GM21619 (cell line): Measurements from ENCODE around the gene TAF1A.

ENCODE experiments used
- ATAC-seq: cut with Tn5 transposase; IDR thresholded peaks from one replicate; pipeline ENCODE4 v1.9.1; 2021; ENCODE audit not compliant: unreplicated experiment

The TAF1A gene

GRCh38 chr1:222600281-222600680, 10.5 kb upstream of the TAF1A start:
- no peak for ATAC-seq

- no peak for ATAC-seq
These were observed 7.0 kb upstream of the TAF1A start for GRCh38 chr1:222596696-222597095.

- ATAC-seq = no peak
These were observed 5.1 kb upstream of the TAF1A start for GRCh38 chr1:222594789-222595188.

DNA sequence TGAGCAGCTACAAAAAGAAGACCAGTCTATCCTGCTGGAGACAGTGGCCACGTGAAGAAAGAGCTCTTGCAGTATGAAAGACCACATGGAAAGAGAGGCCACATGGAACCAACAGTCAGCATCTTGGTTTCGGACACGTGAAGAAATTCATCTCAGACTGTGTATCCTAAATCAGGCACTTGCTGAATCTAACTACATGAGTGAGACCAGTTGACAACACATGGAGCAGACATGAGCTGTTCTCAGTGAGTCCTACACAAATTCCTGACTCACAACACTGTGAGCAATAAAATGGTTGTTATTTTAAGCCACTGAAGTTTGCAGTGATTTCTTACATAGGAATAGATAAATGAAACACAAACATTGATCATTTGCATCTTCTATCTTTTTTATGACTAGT, 2.4 kb upstream of the TAF1A start:
- no peak for ATAC-seq

- no peak for ATAC-seq
These were observed 1.6 kb downstream of the TAF1A start for GRCh38 chr1:222588135-222588534.

GRCh38 chr1:222586842-222587241, 2.9 kb downstream of the TAF1A start:
- no peak for ATAC-seq

DNA sequence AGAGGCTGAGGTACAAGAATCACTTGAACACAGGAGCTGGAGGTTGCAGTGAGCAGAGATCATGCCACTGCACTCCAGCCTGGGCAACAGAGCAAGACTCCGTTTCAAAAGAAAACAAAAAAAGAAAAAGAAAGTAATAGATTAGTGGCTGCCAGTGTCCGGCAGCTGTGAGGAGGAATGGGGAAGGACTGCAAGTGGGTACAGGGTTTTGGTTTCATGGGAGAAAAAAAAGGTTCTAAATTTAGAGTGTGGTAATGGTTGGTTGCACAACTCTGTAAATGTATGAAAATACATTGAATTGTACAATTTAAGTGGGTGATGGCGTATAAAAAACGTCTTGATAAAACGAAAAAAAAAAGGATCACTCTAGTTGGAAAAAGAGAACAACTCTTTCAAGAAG, 6.7 kb downstream of the TAF1A start:
- ATAC-seq = peak; percentile 87

DNA sequence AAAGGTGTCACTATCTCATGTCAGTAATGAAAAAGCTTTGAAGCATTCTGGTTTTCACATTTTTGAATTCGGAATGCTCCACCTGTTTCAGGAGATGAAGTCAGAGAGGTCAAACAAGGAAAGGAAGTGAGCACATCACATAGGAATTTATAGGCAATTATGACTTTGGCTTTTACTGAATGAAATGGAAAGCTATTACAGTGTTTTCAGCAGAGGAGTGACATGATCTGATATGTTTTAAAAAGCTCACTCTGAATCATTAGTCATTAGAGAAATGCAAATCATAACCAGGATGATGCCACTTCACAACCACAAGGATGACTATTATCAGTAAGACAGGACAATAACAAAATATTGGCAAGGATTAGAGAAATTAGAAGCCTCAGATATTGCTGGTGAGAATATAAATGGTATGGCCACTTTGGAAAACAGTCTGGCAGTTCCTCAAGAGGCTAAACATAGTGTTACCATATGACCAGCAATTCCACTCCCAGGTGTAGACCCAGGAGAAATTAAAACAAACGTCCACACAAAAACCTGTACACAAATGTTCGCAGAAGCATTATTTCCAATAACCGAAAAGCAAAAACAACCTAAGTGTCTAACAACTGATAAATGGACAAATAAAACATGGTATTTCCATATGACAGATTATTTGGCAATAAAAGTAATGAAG, 7.5 kb downstream of the TAF1A start:
- peak; percentile 60 for ATAC-seq

DNA sequence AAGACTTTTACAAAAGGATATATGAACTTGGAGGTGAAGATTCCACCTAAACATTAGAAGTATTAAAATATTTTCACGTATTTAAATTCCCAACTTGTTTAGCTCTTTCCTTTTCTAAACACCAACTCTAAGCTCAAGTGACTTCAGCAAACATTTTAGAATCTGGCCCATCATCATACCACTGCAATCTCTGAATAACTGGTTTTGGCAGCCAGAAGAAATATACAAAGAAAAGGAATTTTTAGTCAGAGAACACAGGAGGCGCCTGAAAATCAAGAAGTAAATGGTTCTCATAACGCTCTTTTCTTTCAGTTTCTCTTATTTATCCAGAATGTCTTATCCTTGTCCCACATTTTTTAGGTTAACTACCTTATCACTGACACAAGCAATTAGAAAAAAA, 10.4 kb downstream of the TAF1A start:
- no peak for ATAC-seq

DNA sequence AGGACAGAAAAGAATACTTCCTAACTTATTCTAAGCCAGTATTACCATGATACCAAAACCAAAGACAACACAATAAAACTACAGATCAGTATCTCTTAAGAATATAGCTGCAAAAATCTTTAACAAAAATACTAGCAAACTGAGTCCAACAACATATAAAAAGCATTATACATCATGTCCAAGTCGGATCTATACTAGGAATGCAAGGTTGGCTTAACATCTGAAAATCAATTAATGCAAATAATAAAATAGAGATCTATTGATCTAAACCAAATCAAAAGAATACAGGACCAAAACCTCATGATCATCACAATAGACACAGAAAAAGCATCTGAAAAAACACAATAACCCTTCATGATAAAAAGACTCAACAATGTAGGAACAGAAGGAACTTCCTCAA, 18.9 kb downstream of the TAF1A start:
- ATAC-seq = no peak

- no peak for ATAC-seq
These were observed 28.1 kb downstream of the TAF1A start for GRCh38 chr1:222561656-222562055.

DNA sequence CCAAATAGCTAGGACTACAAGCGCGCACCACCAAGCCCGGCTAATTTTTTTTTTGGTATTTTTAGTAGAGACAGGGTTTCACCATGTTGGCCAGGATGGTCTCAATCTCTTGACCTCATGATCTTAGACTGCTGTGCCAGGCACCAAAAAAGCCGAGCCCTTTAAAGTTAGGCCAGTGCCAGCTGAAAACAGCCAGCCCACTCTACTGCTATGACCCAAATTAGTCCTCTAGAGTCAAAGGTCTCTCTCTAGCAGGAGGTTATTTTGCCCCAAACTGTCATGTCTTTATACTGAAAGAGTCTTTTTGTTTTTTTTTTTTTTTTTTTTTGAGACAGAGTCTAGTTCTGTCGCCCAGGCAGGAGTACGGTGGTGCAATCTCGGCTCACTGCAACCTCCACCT, 32.2 kb downstream of the TAF1A start:
- no peak for ATAC-seq

GRCh38 chr1:222557148-222557547, 32.6 kb downstream of the TAF1A start:
- no peak for ATAC-seq

DNA sequence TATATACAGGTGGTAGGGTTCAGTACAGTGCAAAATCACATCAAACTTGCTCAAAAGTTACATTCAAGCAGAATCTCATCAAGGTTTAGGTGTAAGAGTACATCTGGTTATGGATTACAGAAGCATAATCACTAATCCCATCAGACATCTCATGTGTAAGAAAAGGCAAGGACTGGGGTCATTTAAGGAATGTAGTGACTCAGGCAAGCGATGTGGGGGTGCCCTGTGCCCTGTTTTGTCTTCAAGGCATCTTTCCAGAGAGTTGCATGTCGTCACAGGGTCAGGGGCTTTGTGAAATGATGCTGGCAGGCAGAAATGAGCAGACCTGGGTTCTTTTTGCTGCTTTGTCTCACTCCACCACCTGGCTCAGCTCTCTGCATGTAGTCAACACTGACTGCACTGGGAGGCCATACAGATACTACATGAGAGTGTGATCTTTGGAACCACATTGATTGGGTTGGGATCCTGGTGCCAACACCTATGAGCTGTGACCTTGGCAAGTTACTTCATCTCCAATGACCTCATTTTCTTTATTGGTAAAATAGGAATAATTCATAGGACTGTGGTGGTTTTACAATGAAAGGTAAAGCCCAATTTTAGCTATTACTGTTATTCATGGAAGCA, 33.6 kb downstream of the TAF1A start:
- no peak for ATAC-seq

DNA sequence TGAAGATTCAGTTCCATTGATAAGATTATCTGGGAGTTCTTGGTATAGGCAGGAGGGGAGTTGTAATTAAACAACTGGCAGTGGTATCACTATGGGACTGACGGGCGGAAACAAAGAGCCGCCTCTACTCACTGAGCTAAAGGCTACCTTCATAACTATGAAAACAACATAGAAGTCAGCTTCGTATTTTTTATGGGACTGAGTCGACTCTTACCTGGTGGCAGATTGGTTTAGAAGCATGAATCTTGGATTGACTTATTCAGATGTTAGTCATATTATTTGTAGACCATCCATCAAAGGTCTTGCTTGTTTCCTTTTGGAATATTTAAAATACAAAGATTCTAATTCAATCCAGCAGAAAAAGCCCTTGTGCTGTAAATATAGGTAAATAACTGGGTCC, 35.6 kb downstream of the TAF1A start:
- ATAC-seq = no peak

- no peak for ATAC-seq
These were observed 36.9 kb downstream of the TAF1A start for GRCh38 chr1:222552882-222553281.

DNA sequence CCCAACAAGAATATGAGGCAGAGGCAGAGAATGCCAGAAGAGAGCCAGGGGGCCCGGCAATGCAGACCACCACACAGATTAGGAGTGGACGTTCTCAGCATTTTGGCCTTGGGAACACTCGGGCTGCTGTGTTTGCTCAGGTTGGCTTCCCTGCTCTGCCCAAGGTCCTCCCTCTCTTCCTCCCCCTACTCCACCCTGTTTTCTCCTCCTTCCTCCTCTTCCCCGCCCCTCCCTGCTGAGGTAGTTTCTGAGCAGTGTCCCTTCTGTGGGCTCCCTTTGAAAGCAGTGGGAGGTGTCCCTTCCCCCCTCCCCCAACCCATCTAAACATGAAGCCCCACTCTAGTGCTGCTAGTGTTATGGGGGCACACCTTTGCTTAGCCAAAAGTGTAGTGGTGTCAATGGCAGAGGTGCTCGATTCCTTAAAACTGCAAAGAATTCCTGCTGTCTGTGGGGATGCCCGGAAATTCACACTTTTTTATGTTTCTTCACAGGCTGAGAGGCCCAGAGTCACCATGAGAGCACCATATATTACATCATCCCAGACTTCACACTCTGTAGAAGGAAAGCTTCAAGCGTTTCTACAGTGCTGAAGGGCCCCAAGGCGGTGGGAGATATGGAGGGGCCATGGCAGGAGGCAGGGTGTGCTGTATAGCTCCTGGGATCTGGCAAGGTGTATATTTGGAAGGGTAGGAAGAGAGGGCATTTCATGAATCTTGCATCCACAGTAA, 41.6 kb downstream of the TAF1A start, which contains the start of gene HHIPL2:
Gene HHIPL2, minus strand, starts transcription at position 161 of the 728 bp plus-strand sequence. Its CDS starts 60 bp downstream, at position 101.
- no peak for ATAC-seq

DNA sequence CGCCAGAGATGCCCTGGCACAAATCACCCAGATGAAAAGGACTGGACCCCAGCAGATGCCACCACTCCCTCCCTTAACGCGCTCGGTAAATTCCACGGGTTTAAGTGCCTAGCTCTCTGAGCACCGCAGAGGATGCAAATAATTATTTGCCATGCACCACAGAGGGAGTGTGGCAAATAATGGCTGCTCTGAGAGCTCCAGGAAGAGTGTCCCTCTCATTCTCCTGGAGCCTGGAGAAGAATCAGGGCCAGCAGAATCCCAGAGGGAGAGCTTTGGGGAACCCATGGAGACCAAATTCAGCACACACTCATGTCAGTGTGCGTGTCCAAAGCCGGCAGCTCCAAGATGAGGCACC, 42.5 kb downstream of the TAF1A start:
- ATAC-seq = no peak

- ATAC-seq = no peak
These were observed 43.0 kb downstream of the TAF1A start for GRCh38 chr1:222546548-222547259.

GRCh38 chr1:222546091-222546490, 43.6 kb downstream of the TAF1A start:
- ATAC-seq = no peak

DNA sequence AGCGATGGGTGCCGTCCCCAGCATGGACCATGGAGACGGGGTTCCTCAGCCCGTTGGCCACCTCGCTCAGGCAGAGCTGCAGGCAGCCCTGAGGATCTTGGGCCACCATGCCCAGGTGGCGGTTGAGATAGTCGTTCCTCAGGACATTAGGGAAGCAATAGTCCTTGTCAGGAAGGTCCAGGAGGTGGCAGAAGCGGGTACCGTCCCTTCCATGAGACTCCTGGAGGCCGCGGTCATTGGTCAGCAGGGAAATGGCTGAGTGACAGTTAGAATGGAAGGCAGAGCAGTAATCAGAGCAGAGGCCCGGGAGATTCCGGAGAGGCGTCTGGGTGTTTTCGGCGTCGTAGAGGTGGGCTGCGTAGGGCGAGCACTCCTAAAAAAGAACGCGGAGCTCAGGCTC, 45.9 kb downstream of the TAF1A start:
- no peak for ATAC-seq

- no peak for ATAC-seq
These were observed 49.1 kb downstream of the TAF1A start for GRCh38 chr1:222540598-222540995.
